NB4 (cell line): ENCODE data around the gene SPSB3.

Experiments used
- DNase-seq: peaks from one replicate; pipeline ENCODE4 v3.0.0; 2010; ENCODE audit warnings: low read depth
- H3K4me3 ChIP-seq: one replicate; pipeline ENCODE4 v1.5.1; 2011; ENCODE audit warnings: mild to moderate bottlenecking, low read depth, low read length, moderate library complexity
- MAX ChIP-seq: IDR thresholded peaks from 2 replicates; pipeline ENCODE4 v1.6.1; 2011; ENCODE audit warnings: low read depth, low read length
- MYC ChIP-seq: IDR thresholded peaks from 2 replicates; pipeline ENCODE4 v1.6.1; 2011; ENCODE audit warnings: low read depth, low read length
- POLR2A ChIP-seq: IDR thresholded peaks from 2 replicates; pipeline ENCODE4 v1.6.1; 2011; ENCODE audit warnings: mild to moderate bottlenecking; ENCODE audit not compliant: insufficient read length; ENCODE audit errors: extremely low read depth
- TF ChIP-seq, protein P1 (sequence below): IDR thresholded peaks from one replicate; pipeline ENCODE4 v1.5.1; 2012; ENCODE audit warnings: low read depth, low read length

SPSB3 gene

GRCh38 chr16:1791943-1792812 is 9.8 kb upstream of the SPSB3 start:
- H3K4me3 ChIP-seq = no peak overlapping the region
- TF ChIP-seq MAX (no peak), POLR2A (no peak), MYC (no peak)
- TF ChIP-seq, protein P1, sequence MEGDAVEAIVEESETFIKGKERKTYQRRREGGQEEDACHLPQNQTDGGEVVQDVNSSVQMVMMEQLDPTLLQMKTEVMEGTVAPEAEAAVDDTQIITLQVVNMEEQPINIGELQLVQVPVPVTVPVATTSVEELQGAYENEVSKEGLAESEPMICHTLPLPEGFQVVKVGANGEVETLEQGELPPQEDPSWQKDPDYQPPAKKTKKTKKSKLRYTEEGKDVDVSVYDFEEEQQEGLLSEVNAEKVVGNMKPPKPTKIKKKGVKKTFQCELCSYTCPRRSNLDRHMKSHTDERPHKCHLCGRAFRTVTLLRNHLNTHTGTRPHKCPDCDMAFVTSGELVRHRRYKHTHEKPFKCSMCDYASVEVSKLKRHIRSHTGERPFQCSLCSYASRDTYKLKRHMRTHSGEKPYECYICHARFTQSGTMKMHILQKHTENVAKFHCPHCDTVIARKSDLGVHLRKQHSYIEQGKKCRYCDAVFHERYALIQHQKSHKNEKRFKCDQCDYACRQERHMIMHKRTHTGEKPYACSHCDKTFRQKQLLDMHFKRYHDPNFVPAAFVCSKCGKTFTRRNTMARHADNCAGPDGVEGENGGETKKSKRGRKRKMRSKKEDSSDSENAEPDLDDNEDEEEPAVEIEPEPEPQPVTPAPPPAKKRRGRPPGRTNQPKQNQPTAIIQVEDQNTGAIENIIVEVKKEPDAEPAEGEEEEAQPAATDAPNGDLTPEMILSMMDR = no peak
- DNase-seq = no peak

GRCh38 chr16:1791256-1791942 is 9.0 kb upstream of the SPSB3 start:
- TF ChIP-seq MYC = no peak
- no peak for TF ChIP-seq POLR2A
- no peak for TF ChIP-seq MAX
- TF ChIP-seq, protein P1 = no peak
- H3K4me3 ChIP-seq = no peak overlapping the region
- DNase-seq = no peak

DNA sequence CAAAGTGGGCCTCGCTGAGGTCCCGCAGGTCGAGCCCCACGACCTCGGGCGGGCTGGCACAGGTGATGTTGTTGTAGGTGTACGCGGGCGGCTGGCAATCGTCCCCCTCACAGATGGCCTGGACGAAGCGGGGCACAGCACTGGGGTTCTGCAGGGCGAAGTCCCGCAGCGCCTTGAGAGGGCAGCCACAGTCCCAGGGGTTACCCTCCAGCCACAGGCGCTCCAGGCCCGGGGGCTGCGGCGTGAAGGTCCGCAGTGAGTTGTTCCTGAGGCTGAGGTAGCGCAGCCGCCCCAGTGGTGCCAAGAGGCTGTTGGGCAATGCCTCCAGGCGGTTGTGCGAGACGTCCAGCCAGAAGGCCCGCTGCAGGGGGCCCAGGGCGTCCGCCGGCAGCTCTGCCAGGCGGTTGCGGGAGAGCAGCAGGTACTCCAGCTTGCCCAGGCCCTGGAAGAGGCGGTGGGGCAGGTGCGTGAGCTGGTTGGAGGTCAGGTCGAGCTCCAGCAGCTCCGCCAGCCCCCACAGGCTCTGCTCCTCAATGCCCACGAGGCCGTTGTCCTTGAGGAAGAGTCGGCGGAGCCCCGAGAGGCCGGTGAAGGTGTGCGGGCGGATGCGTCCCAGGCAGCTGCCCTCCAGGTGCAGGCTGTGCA is 8.4 kb upstream of the SPSB3 start:
- TF ChIP-seq POLR2A (no peak), MAX (no peak), MYC (no peak)
- TF ChIP-seq, protein P1 = no peak
- DNase-seq = no peak
- no peak overlapping the region for H3K4me3 ChIP-seq

GRCh38 chr16:1790261-1790610 is 7.9 kb upstream of the SPSB3 start:
- no peak for TF ChIP-seq POLR2A
- no peak for TF ChIP-seq MYC
- no peak for TF ChIP-seq MAX
- TF ChIP-seq, protein P1 = no peak
- H3K4me3 ChIP-seq = no peak overlapping the region
- DNase-seq = no peak

DNA sequence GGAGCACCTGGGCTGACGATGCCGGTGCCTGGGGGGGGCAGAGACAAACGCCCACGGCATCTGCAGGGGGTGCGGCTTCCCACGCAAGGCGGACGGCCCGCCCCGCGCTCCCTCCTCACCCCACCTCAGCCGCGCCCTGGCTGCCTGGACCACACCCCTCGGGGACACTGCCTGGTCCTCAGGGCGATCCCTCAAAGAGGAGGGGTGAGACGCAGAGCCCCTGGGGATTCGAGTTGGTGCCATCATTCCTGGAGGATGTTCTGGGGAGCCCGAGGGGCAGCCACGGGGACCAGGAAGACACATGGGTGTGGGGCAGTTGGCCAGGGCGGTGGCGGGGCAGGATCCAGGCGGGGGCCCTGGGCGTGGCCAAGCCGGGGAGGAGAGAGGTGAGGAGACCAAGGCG is 7.3 kb upstream of the SPSB3 start:
- no peak overlapping the region for H3K4me3 ChIP-seq
- DNase-seq = no peak
- TF ChIP-seq, protein P1 = no peak
- no peak for TF ChIP-seq MAX
- TF ChIP-seq MYC = no peak
- no peak for TF ChIP-seq POLR2A
